DOHH2 (cell line): ENCODE results near the gene TRMT112.

Experiments used
- EZH2phosphoT487 ChIP-seq: fragments of 200-600 bp; sonication (generic); IDR thresholded peaks from 2 replicates; pipeline ENCODE4 v1.6.1; 2017; ENCODE audit warnings: borderline replicate concordance, mild to moderate bottlenecking, antibody characterized with exemption, low read length, moderate library complexity, mixed read lengths
- TF ChIP-seq, protein P1 (sequence below): fragments of 200-600 bp; sonication (generic); IDR thresholded peaks from one replicate; pipeline ENCODE4 v1.5.1; 2014; ENCODE audit warnings: antibody characterized with exemption, mild to moderate bottlenecking, low read depth, low read length; ENCODE audit not compliant: poor library complexity, severe bottlenecking

DNA sequence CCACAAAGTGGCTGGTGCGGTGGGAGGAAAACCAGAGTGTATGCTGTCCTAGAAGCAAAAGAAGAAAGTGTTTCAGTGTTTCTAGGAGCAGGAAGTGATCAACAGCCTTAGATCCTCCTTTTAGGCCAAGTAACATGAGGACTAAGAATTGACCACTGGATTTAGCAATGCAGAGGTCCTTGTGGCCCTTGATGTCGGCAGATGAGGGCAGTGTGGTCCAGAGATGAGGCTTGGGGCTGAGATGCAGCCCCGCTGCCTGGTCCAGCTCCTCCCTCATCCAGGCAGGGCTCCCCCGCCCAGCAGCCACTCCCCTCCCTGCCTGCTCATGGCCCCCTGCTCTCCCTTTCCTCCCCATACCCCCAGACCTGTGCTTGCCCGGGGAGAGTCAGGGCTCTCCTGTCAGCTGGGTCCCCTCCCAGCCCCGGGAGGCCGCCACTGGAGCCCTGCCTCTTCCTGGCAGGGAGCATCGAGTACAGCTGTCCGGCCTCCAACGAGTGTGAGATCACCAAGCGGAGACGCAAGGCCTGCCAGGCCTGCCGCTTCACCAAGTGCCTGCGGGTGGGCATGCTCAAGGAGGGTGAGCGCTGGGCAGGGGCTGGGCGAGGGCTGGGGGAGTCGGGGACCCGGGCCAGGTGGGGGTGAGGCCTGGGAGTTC lies 3.7 kb downstream of the TRMT112 start:
- TF ChIP-seq, protein P1, sequence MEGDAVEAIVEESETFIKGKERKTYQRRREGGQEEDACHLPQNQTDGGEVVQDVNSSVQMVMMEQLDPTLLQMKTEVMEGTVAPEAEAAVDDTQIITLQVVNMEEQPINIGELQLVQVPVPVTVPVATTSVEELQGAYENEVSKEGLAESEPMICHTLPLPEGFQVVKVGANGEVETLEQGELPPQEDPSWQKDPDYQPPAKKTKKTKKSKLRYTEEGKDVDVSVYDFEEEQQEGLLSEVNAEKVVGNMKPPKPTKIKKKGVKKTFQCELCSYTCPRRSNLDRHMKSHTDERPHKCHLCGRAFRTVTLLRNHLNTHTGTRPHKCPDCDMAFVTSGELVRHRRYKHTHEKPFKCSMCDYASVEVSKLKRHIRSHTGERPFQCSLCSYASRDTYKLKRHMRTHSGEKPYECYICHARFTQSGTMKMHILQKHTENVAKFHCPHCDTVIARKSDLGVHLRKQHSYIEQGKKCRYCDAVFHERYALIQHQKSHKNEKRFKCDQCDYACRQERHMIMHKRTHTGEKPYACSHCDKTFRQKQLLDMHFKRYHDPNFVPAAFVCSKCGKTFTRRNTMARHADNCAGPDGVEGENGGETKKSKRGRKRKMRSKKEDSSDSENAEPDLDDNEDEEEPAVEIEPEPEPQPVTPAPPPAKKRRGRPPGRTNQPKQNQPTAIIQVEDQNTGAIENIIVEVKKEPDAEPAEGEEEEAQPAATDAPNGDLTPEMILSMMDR: no peak
- no peak for TF ChIP-seq EZH2phosphoT487
